MCF 10A (cell line): ENCODE data around the gene KCNJ16. TPM values are rescaled to one million over a fixed set of nuclear protein-coding genes. Genes with fewer than 3 reads are reported as not detected.

Source experiments
- BruUV-seq: library from RNA; stranded (reverse); fragments of 400-500 nt; replicated peaks from 2 replicates; lab custom pipeline; 2021; lab: Mats Ljungman, UMichigan
- CTCF ChIA-PET: fragments of 300-600 bp; sonication (Branson Sonifier 250); formaldehyde crosslinking; extraction: SDS; loops from one replicate; lab custom pipeline; 2021; ENCODE audit warnings: antibody characterized with exemption, inconsistent platforms; lab: Yijun Ruan, JAX
- POLR2A ChIA-PET: fragments of 300-600, 350-650 bp; sonication (Branson Sonifier 250); formaldehyde crosslinking; extraction: SDS; loops from one replicate; lab custom pipeline; 2020; ENCODE audit warnings: antibody characterized with exemption, inconsistent platforms; lab: Yijun Ruan, JAX
- DNase-seq: peaks from one replicate; pipeline ENCODE4 v3.0.0-alpha.2; 2018; ENCODE audit not compliant: unreplicated experiment
- H3K27ac Mint-ChIP-seq: one replicate; pipeline ENCODE4 v1.8.0; 2022; ENCODE audit warnings: mild to moderate bottlenecking, low read depth, mixed read lengths; ENCODE audit not compliant: unreplicated experiment
- H3K27me3 Mint-ChIP-seq: one replicate; pipeline ENCODE4 v1.8.0; 2022; ENCODE audit warnings: mixed read lengths; ENCODE audit not compliant: insufficient read depth, unreplicated experiment
- H3K36me3 Mint-ChIP-seq: one replicate; pipeline ENCODE4 v1.8.0; 2022; ENCODE audit warnings: mild to moderate bottlenecking, moderate library complexity, mixed read lengths; ENCODE audit not compliant: insufficient read depth, unreplicated experiment
- H3K4me1 Mint-ChIP-seq: one replicate; pipeline ENCODE4 v1.8.0; 2022; ENCODE audit warnings: mixed read lengths; ENCODE audit not compliant: insufficient read depth, unreplicated experiment
- H3K4me3 Mint-ChIP-seq: one replicate; pipeline ENCODE4 v1.8.0; 2022; ENCODE audit warnings: mild to moderate bottlenecking, moderate library complexity, mixed read lengths; ENCODE audit not compliant: unreplicated experiment
- H3K9me3 Mint-ChIP-seq: one replicate; pipeline ENCODE4 v1.8.0; 2022; ENCODE audit warnings: mixed read lengths; ENCODE audit not compliant: unreplicated experiment
- intact Hi-C: fragments of 100-400 bp; cut with micrococcal nuclease; formaldehyde crosslinking; loops from 2 replicates; pipeline ENCODE4 v1.14.1; 2022
- total RNA-seq: library from RNA; stranded (reverse); gene quantifications from 2 replicates; pipeline ENCODE4 v1.2.3, GENCODE V29; 2022
- TF ChIP-seq, protein P1 (sequence below): fragments of 200-600 bp; IDR thresholded peaks from one replicate; pipeline ENCODE4 v1.8.0; 2022; ENCODE audit warnings: antibody characterized with exemption, mild to moderate bottlenecking; ENCODE audit not compliant: unreplicated experiment

The KCNJ16 gene
- total RNA-seq, 1 experiment from 2014 or later: 0.42 TPM

DNA sequence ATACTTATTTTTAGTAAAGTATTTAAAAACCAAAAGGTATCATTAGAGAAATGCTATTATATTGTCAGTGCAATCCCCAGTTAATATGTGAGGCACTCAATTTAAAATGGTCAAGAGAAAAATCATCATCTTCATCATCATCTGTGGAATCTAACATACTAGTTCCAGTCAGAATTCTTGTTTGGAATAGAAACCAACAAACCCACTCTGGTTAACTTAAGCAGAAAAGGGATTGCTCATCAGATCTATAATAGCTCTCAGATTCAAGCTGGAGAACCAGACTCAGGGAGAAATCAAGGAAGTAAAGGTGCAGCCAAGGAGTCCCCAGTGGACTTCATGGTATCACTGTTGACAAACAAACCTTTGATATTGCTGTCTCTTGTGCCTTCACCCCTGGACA, 43.7 kb upstream of the KCNJ16 start:
- H3K36me3 Mint-ChIP-seq: no peaks in the 10 kb centered on the region
- no peaks in the 10 kb centered on the region for H3K9me3 Mint-ChIP-seq
- no peak for DNase-seq
- H3K4me1 Mint-ChIP-seq: no peaks in the 10 kb centered on the region
- TF ChIP-seq, protein P1, sequence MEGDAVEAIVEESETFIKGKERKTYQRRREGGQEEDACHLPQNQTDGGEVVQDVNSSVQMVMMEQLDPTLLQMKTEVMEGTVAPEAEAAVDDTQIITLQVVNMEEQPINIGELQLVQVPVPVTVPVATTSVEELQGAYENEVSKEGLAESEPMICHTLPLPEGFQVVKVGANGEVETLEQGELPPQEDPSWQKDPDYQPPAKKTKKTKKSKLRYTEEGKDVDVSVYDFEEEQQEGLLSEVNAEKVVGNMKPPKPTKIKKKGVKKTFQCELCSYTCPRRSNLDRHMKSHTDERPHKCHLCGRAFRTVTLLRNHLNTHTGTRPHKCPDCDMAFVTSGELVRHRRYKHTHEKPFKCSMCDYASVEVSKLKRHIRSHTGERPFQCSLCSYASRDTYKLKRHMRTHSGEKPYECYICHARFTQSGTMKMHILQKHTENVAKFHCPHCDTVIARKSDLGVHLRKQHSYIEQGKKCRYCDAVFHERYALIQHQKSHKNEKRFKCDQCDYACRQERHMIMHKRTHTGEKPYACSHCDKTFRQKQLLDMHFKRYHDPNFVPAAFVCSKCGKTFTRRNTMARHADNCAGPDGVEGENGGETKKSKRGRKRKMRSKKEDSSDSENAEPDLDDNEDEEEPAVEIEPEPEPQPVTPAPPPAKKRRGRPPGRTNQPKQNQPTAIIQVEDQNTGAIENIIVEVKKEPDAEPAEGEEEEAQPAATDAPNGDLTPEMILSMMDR: no peak
- H3K27me3 Mint-ChIP-seq: no peaks in the 10 kb centered on the region
- ChIA-PET CTCF (no interaction called here), POLR2A (no interaction called here)
- H3K27ac Mint-ChIP-seq: no peak overlapping the region
- H3K4me3 Mint-ChIP-seq: no peak overlapping the region
- intact Hi-C loops: no loop called here
- no TSS peak for BruUV-seq

DNA sequence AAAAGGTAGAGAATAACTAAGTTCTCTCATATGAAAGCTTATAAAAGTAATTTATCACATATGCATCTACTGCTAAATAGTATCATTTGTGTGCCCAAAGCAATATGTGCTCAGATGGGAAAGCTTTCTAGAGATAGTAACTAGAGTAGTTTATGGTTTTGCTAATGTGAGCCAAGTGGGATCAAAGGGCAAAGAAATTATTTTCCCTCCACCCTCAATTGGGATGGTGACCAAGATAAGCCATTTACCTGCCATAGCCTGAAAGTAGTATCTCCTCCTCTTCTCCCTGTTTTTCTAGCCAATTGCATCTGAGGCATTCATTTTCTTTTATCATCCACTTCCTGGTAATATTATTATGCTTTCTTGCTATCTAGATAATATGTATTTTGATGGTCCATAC, 41.9 kb upstream of the KCNJ16 start:
- H3K27ac Mint-ChIP-seq: no peak overlapping the region
- H3K9me3 Mint-ChIP-seq: no peaks in the 10 kb centered on the region
- H3K4me3 Mint-ChIP-seq: no peak overlapping the region
- H3K4me1 Mint-ChIP-seq: no peaks in the 10 kb centered on the region
- TF ChIP-seq, protein P1: no peak
- CTCF ChIA-PET: no interaction called here
- no peak for DNase-seq
- no TSS peak for BruUV-seq
- POLR2A ChIA-PET: no interaction called here
- no peaks in the 10 kb centered on the region for H3K36me3 Mint-ChIP-seq
- no peaks in the 10 kb centered on the region for H3K27me3 Mint-ChIP-seq
- intact Hi-C loops: no loop called here

DNA sequence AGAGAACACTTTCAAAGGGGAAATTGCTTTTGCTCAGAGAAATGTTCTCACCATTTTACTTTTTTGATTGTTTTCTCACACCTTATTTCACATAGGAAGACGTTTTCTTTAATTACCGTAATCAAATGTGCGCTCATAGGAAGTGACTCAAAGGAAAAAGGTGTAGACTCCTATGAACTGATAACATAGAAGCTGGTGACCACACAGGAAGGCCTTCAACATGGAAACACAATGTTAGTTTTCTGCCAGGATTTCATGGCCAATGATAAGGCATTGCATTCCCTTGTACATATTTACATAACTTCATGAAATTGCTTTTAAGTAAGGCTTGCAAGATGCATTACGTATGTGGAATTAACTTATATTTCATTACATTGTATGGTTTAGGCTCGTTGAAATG, 40.9 kb upstream of the KCNJ16 start:
- no peak for DNase-seq
- Mint-ChIP-seq H3K4me1 (no peaks in the 10 kb centered on the region), H3K36me3 (no peaks in the 10 kb centered on the region), H3K4me3 (no peak overlapping the region), H3K9me3 (no peaks in the 10 kb centered on the region), H3K27ac (no peak overlapping the region), H3K27me3 (no peaks in the 10 kb centered on the region)
- ChIA-PET POLR2A (no interaction called here), CTCF (no interaction called here)
- no TSS peak for BruUV-seq
- TF ChIP-seq, protein P1: no peak
- intact Hi-C loops: no loop called here

DNA sequence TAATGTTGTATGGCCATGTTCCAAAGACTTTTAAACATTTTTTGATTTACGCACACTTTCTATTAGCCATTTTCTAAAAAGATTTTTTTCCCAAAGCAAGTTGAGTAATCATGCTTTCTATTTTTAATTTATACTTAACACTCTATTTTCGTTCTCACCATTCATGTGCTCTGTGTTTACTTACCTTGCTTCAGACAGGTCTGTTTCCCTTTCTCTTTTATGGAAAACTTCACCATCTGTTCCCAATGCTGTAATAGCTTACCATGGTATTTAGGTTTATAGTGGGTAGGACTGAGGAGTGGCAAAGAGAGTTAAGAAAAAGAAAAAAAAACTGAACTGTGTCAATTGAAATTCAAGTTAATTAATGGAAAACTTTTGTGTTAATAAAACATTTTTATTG, 37.5 kb upstream of the KCNJ16 start:
- Mint-ChIP-seq H3K9me3 (no peaks in the 10 kb centered on the region), H3K4me3 (no peak overlapping the region), H3K27me3 (no peaks in the 10 kb centered on the region), H3K36me3 (no peaks in the 10 kb centered on the region), H3K27ac (no peak overlapping the region), H3K4me1 (peaks cover 14% of the 10 kb centered on the region)
- CTCF ChIA-PET: no interaction called here
- BruUV-seq: no TSS peak
- POLR2A ChIA-PET: no interaction called here
- no peak for DNase-seq
- intact Hi-C loops: no loop called here
- TF ChIP-seq, protein P1: no peak
